WI38 (cell line): Measurements from ENCODE around the gene SPPL2B.

Experiments used
- H3K4me3 ChIP-seq: 2 replicates; pipeline ENCODE4 v1.5.1; 2011; ENCODE audit warnings: low read depth, mild to moderate bottlenecking, control low read depth, low read length
- TF ChIP-seq, protein P1 (sequence below): IDR thresholded peaks from 2 replicates; pipeline ENCODE4 v1.5.1; 2012; ENCODE audit warnings: low read depth, mild to moderate bottlenecking, control low read depth, low read length

The SPPL2B gene

DNA sequence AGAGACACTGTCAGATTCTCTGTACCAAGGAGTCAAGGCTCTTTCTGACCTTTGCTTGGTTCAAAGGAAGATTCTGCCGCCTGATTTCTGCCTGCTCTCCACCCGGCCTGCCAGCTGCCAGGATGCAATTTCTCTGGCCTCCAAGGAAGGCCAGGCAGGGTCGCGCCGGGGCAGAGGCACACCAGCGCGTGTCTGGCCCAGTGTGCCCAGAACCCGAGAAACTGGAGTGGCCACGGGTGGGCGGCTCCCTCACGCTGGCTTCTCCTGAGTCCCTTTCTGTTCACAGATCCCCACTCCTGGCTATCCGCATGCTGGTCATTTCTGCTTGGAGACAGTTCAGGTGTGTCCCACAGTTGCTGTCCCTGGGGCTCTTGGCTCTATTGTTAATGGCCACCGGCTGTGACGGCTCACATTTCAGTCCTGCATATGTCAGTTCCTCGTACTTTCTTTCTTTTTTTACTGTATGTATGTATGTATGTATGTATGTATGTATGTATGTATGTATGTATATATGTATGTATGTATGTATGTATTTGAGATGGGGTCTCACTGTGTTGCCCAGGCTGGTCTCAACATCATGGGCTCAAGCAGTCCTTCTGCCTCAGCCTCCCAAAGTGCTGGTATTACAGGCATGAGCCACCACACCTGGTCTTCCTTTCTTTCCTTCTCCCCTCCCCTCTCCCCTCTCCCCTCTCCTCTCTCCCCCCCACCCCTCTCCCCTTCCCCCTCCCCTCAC is 48.5 kb downstream of the SPPL2B start:
- H3K4me3 ChIP-seq = no peak overlapping the region
- TF ChIP-seq, protein P1, sequence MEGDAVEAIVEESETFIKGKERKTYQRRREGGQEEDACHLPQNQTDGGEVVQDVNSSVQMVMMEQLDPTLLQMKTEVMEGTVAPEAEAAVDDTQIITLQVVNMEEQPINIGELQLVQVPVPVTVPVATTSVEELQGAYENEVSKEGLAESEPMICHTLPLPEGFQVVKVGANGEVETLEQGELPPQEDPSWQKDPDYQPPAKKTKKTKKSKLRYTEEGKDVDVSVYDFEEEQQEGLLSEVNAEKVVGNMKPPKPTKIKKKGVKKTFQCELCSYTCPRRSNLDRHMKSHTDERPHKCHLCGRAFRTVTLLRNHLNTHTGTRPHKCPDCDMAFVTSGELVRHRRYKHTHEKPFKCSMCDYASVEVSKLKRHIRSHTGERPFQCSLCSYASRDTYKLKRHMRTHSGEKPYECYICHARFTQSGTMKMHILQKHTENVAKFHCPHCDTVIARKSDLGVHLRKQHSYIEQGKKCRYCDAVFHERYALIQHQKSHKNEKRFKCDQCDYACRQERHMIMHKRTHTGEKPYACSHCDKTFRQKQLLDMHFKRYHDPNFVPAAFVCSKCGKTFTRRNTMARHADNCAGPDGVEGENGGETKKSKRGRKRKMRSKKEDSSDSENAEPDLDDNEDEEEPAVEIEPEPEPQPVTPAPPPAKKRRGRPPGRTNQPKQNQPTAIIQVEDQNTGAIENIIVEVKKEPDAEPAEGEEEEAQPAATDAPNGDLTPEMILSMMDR = no peak

DNA sequence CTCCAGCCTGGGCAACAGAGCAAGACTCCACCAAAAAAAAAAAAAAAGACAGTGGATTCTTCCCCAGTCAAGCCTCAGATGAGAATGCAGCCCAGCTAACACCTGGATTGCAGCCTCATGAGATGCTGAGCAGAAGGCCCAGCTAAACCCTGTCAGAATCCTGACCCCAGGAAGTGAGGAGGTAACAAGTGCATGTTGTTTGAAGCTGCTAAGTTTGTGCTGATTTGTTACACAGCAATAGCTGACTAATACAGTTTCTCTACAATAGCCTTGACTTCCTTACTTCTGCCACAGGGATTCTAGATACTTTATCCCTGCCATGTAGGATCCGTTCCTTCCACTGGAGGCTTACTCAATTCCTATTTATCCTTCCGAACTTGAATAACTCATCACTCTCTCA is 52.1 kb downstream of the SPPL2B start:
- TF ChIP-seq, protein P1 = no peak
- H3K4me3 ChIP-seq = no peak overlapping the region

DNA sequence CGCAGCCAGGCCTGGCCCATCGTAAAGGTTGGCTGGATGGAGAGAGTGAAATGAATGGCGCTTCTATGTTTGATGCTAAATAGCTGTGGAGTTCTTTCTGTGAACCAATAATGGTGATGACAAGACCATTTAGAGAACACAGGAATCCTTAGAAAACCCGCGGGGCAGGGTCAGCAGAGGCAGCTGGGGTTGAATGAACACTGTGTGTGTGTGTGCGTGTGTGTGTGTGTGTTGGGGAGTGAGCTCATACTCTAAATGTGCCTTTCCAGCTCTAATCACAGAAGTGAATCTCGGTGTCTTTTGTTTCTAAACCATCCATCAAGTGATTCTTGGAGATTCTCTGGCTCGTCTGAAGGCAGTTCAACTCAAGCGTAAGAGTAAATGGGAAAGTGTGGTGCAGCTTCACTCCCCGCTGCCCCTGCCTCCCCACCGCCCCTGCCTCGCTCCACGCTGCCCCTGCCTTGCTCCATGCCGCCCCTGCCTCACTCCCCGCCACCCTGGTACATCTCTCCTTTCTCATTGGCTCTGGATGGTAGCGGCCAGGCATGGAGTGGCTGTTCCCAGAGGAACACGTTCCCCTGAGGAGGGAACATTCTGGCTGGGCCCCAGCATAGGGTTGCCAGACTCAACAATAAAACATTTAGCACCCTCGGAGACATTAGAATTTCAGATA is 52.8 kb downstream of the SPPL2B start:
- H3K4me3 ChIP-seq = no peak overlapping the region
- TF ChIP-seq, protein P1 = no peak

DNA sequence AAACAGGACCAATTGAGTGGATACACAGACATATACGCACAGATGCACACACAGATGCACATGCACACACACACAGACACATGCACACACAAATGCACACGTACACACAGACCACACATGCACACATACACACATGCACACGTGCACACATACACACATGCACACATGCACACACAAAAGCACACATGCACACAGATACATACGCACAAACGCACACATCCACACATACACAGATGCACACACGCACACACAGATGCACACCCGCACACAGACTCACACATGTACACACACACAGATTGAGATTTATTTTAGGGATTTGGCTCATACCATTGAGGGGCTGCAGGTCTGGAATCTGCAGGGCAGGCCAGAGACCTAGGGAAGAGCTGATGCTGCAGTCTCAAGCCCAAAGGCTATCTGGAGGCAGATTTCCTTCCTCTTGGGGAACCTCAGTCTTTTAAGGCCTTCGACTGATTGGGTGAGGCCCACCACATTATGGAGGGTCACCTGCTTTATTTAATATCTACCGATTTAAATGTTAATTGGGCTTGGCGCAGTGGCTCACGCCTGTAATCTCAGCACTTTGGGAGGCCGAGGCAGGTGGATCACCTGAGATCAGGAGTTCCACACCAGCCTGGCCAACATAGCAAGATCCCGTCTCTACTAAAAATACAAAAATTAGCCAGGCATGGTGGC is 54.2 kb downstream of the SPPL2B start:
- TF ChIP-seq, protein P1 = no peak
- H3K4me3 ChIP-seq = no peak overlapping the region

DNA sequence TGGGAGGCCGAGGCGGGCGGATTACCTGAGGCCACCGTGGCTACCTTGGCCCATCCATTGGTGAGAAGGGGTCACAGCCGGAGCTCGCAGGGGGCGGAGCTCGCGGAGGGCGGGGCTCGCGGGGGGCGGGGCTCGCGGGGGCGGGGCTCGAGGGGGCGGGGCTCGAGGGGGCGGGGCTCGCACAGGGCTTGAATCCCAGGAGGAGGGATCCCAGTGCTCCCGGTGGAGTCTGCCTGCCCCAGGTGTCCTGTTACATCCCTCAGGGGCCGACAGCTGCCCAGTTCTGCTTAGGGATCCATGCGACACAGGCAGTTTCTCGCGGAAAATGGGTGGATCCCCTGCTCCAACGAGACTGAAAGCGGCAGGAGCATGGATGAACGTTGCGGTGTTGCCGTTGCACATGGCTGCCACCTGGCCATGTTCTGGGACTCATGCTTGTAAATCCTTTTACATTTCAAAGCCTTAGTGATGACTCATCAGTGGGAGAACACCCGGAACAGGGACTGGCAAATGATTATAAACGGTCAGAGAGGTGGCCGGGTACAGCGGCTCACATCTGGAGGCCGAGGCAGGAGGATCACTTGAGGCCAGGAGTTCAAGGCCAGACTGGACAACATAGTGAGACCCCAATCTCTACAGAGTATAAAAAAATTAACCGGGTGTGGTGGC is 56.7 kb downstream of the SPPL2B start:
- no peak overlapping the region for H3K4me3 ChIP-seq
- TF ChIP-seq, protein P1 = no peak

DNA sequence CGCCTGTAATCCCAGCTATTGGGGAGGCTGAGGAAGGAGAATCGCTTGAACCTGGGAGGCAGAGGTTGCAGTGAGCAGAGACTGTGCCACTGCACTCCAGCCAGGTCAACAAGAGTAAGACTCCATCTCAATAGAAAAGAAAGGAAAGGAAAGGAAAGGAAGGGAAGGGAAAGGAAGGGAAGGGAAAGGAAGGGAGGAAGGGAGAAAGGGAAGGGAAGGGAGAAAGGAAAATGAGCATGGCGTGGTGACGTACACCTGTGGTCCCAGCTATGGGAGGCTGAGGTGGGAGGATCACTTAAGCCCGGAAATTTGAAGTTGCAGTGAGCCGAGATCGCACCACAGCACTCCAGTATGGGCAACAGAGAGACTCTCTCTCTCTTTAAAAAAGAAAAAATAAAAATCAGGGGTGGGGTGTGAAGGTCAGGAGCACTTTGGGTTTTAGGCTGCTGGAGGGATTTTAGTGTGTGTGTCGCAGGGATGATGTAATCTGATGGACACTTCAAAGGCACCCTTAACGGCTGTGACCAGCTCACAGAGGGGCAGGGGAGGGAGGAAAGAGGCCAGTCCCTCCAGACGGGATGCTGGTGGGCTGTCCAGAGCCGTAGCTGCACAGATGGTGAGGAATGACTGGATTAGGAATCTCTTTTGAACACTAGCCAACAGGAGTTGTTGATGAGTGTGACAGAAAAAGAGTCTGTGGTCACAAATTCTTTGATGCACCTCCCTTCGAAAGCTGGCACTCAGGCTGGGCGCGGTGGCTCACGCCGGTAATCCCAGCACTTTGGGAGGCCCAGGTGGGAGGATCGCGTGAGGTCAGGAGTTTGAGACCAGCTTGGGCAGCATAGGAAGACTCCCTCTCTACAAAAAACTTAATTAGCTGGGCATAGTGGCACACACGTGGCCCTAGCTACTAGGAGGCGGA is 59.1 kb downstream of the SPPL2B start:
- TF ChIP-seq, protein P1 = no peak
- H3K4me3 ChIP-seq = no peak overlapping the region
